Medulla oblongata (tissue), 1 donor: ENCODE measurements around the gene ERC1.

Experiments
- DNase-seq: peaks from one replicate; pipeline ENCODE4 v3.0.0-alpha.2; 2015; ENCODE audit errors: extremely low spot score

The ERC1 gene

DNA sequence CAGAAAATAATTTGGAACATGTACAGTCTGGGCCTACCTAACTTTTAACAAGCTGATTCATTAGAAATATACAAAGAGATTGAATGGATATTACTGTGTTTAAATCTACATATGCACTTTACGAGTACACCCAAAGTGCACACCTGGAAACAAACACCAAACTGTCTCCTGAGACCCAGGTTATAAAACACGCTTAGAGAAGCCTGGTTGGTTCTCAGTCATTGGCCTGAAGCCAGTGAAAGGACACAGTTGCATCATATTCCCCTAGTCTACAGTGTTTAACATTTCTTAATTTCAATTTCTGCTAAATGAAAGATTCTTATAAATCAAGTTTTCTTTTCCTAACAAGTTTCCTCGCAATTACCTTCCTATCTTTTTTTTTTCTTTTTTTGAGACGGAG lies 393.9 kb downstream of the ERC1 start:
- DNase-seq, result no peak

DNA sequence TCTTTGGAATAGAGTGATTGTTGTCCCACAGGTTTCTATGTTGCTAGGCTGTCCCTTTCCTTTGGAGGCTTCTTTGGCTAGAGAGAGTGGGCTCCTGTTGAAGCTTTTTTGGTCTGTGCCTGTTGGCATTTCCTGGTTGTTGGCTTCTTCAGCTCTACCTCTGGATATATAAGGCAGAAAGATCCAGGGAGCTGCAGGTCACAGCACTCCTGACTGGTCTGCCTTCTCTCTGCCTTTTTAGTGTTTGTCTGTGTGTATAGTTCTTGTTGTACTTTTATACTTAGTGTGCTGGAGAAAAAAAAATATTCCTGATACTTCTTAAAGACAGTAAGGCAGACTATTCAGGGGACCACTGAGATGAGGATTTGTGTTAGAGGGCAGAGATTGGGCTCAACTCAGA lies 400.7 kb downstream of the ERC1 start:
- no peak for DNase-seq

DNA sequence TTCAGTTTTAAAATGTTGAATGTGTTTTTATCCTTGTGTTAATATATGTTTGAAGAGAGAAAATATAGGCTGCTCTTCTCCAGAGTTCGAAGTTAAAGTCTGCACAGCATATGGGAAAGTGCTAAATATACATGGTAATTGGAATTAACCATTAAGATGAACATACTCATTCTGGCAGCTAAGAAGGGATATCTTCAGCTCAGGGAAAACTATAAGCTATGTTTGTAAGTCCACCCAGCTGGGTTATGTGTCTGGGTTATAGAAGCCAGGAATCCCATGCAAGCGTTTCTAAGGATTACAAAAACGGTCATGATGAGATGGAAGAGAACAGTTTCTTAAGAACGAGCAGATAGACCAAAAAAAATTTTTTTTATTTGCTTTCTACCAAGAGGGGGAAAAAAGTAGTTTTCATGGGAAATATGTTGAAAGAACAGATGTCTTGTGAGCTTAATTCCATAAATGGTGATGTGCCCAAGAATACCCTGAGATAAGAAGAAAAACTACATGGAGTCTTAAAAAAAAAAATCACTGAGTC lies 404.5 kb downstream of the ERC1 start:
- DNase-seq, result no peak

DNA sequence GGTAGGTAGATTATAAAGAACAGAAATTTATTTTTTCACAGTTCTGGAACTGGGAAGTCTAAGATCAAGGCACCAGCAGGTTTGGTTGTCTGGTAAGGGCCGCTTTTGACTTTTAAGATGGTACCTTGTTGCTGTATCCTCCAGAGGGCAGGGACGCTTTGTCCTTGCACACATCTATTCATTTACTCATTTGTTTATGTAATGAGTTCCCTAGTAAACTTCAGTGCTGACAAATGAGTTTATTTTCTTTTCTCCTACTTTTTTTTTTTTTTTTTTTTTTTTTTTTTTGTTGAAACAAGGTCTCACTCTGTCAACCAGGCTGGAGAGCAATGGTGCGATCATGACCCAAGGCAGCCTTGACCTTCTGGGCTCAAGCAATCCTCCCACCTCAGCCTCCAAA lies 407.6 kb downstream of the ERC1 start:
- no peak for DNase-seq

DNA sequence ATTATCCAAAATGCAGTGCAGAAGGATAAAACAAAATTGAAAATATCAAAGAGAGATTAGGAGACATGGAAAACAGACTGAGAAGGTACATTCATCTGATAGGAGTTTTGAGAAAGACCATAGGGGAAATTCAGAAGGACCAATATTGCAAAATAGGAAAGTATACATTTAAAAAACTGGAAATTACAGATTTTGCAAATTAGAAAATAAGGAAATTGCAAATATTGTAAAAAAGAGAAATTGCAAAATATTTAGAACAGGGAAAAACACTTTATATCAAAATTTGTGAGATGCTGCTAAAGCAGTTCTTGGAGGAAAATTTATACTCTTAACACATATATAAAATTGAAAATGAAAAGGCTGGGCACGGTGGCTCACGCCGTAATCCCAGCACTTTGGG lies 410.9 kb downstream of the ERC1 start:
- DNase-seq, result no peak

DNA sequence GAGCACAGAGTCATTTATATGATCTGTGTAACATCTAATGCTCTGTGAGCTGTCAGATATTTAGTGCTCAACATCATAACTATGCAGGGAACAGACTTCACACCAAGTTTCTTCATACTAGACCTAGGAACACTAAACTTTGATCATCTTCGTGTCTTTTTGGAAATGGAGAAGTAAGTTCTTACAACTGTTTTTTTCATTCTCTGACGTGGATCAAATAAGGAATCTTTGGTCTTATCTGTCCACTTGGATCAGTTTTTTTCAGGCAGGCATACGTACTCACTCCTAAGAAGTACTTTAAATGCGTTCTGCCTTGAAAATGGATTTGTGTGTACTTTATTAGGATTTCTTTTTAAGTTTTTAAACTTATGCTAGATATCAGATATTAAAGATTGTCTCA lies 412.4 kb downstream of the ERC1 start:
- no peak for DNase-seq

DNA sequence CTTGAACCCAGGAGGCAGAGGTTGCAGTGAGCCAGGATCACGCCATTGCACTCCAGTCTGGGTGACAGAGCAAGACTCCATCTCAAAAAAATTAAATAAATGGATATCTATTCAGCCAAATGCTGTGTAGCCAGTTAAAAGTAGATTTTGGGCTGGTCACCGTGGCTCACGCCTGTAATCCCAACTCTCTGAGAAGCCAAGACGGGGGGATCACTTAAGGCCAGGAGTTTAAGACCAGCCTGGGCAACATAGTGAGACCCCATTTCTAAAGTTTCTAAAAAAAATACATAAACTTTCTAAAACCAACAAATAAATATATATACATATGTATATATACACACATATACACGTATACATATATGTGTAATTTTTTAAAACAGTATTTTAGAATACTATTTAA lies 414.6 kb downstream of the ERC1 start:
- DNase-seq, result no peak

DNA sequence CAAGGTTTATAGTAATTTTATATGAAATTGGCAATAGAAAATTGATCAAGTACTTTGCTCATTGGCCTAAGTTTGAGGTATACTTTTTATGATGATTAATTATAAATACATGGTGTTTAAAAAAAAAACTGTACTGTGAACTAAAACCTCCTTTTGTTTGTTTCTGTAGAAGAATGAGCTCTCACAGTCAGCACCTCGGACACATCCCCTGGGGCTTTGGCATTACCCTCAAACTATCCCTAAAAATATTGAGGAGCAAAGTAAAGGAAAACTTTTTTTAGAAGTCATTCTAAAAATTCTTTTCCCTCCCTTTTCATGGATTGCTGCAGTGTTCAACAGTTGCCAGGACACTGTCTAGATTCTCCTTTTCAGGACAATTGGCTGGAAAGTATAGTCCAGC lies 419.8 kb downstream of the ERC1 start:
- no peak for DNase-seq

DNA sequence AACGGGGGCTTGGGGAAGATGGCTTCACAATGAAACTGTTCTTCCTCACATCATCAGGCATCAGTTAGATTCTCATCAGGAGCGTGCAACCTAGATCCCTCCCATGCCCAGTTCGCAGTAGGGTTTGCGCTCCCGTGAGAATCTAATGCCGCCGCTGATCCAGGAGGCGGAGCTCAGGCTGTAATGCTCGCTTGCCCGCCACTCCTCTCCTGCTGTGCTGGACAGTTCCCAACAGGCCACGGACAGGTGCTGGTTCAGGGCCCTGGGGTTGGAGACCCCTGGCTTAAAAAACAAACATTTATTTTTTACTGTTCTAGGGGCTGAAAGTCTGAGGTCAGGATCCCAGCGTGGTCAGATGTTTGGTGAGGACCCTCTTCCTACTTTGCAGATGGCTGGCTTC lies 422.9 kb downstream of the ERC1 start:
- no peak for DNase-seq

DNA sequence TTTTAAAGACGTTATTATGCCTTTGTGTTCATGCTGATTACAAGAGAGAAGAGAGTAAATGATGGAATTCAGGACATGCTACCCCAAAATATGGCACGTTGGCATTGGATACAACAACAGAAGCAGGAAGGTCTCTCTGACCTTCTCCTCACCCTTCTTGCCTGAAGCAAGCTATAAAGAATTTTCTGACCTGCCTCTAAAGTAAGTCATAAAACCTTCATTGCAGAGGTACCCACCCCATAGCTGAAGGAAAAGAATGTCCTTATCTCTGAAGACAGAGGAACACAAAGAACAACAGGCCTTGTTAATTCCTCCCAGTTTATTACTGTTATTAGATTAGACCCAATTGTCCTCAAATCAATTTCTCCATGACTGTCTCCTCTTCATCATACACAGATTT lies 427.1 kb downstream of the ERC1 start:
- DNase-seq, result no peak

DNA sequence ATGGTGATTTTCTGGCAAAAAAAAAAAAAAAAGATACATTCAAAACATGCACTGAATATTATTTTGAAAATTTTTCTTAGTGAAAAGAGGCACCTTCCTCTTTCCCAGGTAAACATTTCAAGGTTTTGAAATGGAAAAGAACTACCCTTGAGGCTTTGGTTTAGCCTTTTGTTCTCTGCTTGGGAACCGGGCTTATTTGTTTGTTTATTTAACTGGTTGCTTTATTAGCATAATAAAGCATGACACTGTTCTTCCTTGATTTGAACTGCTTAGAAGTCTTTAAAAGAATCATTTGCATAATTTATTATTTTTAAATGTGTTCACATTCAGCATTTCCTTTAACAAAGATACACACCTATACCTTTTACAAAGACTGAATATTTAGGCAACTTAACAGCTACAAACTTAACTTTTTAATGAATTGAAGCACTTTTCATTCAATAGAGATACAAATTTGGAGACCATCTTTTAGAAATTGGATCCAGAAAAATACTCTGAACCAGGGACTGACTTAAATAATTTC lies 428.9 kb downstream of the ERC1 start:
- DNase-seq, result no peak

DNA sequence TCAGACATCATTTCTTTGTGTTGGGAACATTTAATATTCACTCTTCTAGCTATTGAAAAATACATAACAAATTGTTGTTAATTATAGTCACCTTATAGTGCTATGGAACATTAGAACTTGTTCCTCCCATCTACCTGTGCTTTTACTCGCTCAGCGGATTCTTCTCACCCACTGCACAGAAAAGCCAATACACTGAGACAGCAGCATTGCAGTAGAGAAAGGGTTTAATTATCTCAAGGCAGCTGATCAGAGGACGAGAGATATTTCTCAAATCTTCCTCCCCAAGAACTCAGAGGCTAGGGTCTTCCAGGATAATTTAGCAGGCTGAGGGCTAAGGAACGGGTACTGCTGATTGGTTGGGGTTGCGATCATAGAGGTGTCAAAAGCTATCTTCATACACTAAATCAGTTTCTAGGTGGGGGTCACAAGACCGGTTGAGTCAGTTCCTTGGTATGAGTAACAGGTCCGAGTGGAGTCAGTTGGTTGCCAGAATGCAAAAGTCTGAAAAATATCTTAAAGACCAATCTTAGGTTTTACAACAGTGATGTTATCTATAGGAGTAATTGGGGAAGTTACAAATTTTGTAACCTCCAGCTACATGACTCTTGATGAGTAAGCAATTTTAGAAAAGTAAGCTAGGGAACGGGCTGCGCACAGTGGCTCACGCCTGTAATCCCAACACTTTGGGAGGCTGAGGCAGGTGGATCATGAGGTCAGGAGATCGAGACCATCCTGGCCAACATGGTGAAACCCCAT lies 430.2 kb downstream of the ERC1 start:
- no peak for DNase-seq

DNA sequence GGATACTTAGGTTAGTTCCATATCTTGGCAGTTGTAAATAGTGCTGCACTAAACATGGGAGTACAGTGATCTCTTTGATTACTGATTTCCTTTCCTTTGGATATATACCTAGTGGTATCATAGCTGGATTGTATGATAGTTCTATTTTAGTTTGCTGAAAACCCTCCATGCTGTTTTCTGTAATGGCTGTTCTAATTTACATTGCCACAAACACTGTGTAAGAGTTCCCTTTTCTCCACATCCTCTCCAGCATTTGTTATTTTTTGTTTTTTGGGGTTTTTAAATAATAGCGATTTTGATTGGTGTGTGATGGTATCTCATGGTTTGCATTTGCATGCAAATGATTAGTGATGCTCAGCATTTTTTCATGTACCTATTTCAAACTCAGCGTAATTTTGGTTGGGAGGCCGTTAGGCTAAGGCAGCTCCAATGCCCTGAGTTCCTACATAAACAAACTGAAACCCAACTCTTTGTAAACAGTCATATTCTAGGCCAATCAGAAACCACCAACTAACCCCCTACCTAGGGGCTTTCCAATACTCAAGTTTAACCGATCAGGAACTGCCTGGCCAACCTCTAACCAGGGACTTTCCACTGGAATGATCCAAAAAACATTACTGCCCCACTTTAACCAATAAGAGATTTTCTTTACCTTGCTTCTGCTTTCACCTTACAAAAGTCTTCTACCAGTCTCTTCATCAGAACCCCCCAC lies 431.7 kb downstream of the ERC1 start:
- DNase-seq, result no peak

DNA sequence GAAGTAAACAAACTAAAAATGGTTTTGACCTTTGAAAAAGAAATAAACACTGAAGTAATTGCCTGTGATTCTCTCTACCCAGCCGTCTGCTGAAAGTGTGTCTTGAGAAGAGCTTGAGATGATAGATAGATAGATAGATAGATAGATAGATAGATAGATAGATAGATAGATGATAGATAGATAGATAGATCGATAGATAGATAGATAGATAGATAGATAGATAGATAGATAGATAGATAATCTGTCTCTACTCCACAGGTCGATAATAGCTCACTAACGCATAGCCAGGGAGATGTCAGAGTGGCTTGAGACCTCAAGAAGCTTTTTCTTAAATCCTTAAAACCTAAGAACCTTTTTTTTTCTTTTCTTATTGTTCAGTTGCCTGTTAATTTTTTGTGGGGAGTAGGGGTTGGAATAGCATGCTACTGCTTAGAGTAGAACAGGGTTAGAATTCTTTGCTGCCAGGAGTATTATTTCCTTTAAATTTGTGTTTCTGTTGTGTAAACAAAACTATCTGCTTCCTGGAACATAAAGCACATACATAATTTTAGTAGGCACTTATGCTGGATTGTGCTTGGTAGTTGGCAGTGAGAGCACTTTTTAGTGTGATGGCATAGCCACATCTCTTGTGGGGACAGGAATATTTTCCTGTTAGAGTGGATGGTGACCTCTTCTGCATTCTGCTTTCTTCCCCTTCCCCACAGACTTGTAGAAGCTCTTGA lies 433.8 kb downstream of the ERC1 start:
- DNase-seq, result no peak

DNA sequence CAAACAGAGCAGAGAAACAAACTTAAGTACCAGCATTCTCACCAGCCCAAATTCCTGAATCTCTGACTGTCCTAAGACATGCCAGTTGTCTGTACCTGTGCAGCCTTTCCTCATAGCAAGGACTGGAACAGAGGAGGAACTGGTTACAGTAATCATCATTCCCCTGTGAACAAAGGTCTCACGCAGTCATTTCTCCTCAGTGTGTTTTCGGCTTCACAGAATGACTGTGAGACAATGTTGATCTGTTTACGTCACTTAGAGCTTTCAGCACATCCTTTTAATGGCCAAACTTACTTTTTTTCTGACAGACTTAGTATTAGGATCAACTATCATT lies 434.3 kb downstream of the ERC1 start:
- no peak for DNase-seq

DNA sequence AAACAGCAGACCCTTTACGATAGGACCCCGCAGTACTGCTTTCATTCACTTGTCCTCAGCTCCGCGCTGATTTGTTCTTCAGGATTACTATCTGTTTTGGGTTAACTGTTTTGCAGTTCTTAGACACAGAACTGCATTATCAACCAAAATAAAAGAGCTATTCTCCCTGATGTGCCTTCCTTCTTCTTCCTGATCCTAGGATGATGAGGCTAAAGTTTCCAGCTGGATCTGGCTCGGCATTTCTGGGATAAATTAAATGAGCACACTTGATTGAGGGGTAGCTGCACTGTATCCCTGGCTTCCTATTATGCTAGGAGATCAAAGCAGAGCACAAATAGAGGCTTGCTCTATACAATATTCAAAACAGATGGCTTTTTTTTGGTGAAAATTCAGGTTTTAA lies 437.6 kb downstream of the ERC1 start:
- peak; percentile 24 for DNase-seq

DNA sequence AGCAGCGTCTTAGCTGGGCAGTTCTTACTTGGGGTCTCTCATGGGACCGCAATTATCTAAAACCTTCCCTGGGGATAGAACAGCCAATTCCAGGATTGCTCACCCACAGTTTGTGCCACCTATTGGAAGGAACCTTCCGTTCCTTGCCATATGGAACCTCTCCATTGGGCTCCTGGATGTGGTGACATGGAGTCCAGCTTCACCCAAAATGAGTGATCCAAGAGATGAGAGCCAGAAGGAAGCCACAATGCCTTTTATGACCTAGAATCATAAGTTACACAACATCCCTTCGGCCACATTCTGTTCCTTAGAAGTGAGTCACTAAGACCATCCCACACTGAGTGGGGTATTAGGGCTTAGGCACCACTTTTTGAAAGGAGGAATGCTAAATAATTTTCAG lies 439.0 kb downstream of the ERC1 start:
- DNase-seq, result no peak

DNA sequence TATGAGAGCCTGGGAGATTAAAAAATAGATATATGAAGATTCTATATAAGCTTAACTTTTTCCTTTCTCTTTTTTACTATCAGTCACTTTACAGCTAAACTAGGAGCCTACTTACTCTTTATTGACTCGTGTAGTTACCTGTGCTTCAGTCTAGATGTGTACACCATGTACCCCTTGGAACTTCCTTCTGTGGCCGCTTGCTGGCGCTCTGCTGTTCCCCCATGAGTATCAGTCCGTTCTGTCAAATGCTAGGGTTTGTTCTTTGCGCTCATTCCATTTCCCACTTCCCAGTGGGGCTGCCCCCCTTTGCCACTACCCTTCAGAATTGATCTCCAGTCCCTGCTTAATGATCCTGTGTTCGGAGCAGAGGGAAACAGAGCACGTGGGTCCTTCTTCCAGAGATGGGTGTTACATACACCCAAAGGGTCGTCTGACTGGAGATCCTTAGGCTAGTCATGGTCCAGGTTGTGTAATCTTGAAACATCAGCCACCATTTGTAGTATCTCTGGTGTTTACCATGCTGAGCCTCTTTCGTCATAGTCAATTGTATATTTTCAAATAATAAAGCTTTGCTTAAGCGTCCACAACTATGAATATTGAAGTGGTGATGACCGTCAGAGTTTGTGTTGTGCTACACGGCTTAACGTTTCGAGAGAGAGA lies 443.4 kb downstream of the ERC1 start:
- no peak for DNase-seq

DNA sequence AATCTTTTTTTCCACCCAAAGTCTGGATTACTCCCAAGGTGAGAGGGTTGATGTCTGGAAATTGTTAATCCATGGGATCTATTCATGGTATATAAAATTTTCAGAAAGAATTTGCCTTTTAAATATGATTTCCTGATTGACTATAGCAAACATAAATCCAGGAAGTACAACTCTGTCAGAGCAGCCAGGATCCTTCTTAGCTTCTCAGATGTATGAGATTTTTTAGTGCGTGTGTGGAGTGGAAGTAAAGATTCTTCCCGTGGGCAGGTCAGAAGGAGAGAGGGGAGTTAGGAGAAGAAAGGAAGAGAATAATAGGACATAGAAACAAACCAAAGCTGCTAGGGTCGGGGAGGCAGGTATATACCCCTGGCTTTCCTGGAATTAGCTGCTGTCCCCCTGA lies 444.0 kb downstream of the ERC1 start:
- DNase-seq, result no peak

DNA sequence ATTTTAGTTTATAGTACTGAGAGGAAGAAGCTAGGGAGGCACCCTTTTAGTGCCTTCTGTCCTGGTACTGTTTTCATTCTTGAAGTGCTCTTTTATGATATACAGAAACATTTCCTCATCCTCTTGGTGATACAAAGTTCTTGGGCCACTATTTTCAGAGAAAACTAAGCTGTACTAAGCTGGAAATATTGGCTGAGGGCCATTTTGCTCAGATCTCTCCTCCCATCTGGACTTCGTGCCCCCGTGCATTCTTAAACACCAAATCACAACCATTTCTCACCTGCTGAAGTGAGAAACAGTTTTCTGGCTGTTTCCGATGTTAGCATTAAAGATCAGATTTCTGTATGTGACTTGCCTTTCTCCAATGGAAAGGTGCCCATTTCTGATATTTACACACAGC lies 444.4 kb downstream of the ERC1 start:
- no peak for DNase-seq

DNA sequence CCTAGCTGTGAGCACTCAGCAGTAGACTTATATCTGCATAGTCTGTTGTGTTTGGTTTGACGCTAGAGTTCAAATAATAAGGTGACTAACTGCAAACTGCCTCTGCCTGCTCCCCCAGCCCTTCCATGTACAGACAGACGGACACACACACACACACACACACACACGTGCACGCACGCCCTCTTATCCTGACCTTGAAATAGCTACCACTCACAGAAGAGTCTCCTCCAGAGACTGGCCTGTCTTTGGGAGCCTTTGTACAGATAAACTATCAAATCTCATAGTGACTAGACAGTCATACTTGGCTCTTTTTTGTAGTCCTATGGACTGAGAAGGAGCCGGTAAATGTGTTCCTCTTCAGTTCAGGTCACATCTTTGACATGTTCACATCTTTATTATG lies 445.0 kb downstream of the ERC1 start:
- no peak for DNase-seq

DNA sequence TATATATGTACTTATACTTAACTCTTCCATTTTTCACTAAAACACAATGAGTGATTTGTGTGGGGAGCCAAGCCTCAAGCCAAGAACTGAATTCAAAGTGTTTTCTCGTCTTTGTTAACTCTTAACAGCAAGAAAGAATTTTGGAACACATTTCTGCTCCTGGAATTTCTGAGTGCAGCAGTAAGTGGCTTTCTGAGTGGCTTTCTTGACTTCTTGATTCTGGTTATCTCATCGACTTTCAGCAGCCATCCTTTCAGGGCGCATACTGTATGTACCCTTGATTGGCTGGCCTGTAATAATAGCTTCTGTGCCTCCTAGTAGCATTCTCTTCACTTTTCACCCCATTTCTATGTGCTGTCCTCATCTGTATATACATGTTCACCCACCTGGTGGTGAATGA lies 446.0 kb downstream of the ERC1 start:
- no peak for DNase-seq
